ENCODE data around the gene FGF7.
"Not testable (repeated sequence)": the region's sequence is repeated elsewhere in the genome, so short reads cannot be mapped to it uniquely, and the experiment has no call there.

The FGF7 gene

GRCh38 chr15:49466119-49466518 is 43.1 kb downstream of the FGF7 start:
- DNase-seq (ENCODE audit: low read depth), result no peak
- H3K4me3 ChIP-seq (ENCODE audit: control insufficient read depth, low read depth, low read length), result no peak overlapping the region
- no peak for TF ChIP-seq CTCF (conservative IDR thresholded peaks at IDR 0.05; ENCODE audit: control insufficient read depth, insufficient read depth, low read depth, low read length)

- DNase-seq (ENCODE audit: low read depth), result no peak
- TF ChIP-seq CTCF (conservative IDR thresholded peaks at IDR 0.05; ENCODE audit: control insufficient read depth, insufficient read depth, low read depth, low read length), result no peak
- no peak overlapping the region for H3K4me3 ChIP-seq (ENCODE audit: control insufficient read depth, low read depth, low read length)
Observed at GRCh38 chr15:49467746-49468480, 44.9 kb downstream of the FGF7 start.

- TF ChIP-seq CTCF (conservative IDR thresholded peaks at IDR 0.05; ENCODE audit: control insufficient read depth, insufficient read depth, low read depth, low read length), result no peak
- H3K4me3 ChIP-seq (ENCODE audit: control insufficient read depth, low read depth, low read length), result peak overlapping the region; percentile 20
- DNase-seq (ENCODE audit: low read depth), result peak; percentile 74
Observed at GRCh38 chr15:49468481-49468839, 45.4 kb downstream of the FGF7 start.

- H3K4me3 ChIP-seq (ENCODE audit: control insufficient read depth, low read depth, low read length); DNase-seq (ENCODE audit: low read depth): not testable (repeated sequence)
- peak; percentile 13 for TF ChIP-seq CTCF (conservative IDR thresholded peaks at IDR 0.05; ENCODE audit: control insufficient read depth, insufficient read depth, low read depth, low read length)
Observed at GRCh38 chr15:49471248-49471647, 48.2 kb downstream of the FGF7 start.

- H3K4me3 ChIP-seq (ENCODE audit: control insufficient read depth, low read depth, low read length), result no peak overlapping the region
- no peak for TF ChIP-seq CTCF (conservative IDR thresholded peaks at IDR 0.05; ENCODE audit: control insufficient read depth, insufficient read depth, low read depth, low read length)
- no peak for DNase-seq (ENCODE audit: low read depth)
Observed at GRCh38 chr15:49471733-49472132, 48.7 kb downstream of the FGF7 start.

- no peak for DNase-seq (ENCODE audit: low read depth)
- no peak for TF ChIP-seq CTCF (conservative IDR thresholded peaks at IDR 0.05; ENCODE audit: control insufficient read depth, insufficient read depth, low read depth, low read length)
- no peak overlapping the region for H3K4me3 ChIP-seq (ENCODE audit: control insufficient read depth, low read depth, low read length)
Observed at GRCh38 chr15:49472338-49472737, 49.3 kb downstream of the FGF7 start.

- TF ChIP-seq CTCF (conservative IDR thresholded peaks at IDR 0.05; ENCODE audit: control insufficient read depth, insufficient read depth, low read depth, low read length), result no peak
- peak; percentile 47 for DNase-seq (ENCODE audit: low read depth)
- H3K4me3 ChIP-seq (ENCODE audit: control insufficient read depth, low read depth, low read length), result no peak overlapping the region
Observed at GRCh38 chr15:49473031-49473430, 50.0 kb downstream of the FGF7 start.

GRCh38 chr15:49478021-49478420 is 55.0 kb downstream of the FGF7 start:
- not testable (repeated sequence) for DNase-seq (ENCODE audit: low read depth); H3K4me3 ChIP-seq (ENCODE audit: control insufficient read depth, low read depth, low read length)

GRCh38 chr15:49478982-49479381 is 55.9 kb downstream of the FGF7 start:
- not testable (repeated sequence) for H3K4me3 ChIP-seq (ENCODE audit: control insufficient read depth, low read depth, low read length)

GRCh38 chr15:49485401-49485800 is 62.4 kb downstream of the FGF7 start:
- peak; percentile 38 for DNase-seq (ENCODE audit: low read depth)
- not testable (repeated sequence) for H3K4me3 ChIP-seq (ENCODE audit: control insufficient read depth, low read depth, low read length)

More at GRCh38 chr15:49478982-49479381, 55.9 kb downstream of the FGF7 start:
- DNase-seq (ENCODE audit: low read depth), result not testable (repeated sequence)

All from fibroblast of mammary gland (primary cell).